HepG2 (cell line): Measurements from ENCODE around the gene CSNK2B. TPM values are rescaled to one million over a fixed set of nuclear protein-coding genes. Genes with fewer than 3 reads are reported as not detected.

Source experiments
- CCAR2 ChIP-seq: fragments of 200-400 bp; formaldehyde crosslinking; optimal IDR thresholded peaks from 2 replicates; pipeline ENCODE3; 2018; ENCODE audit warnings: low read depth, mild to moderate bottlenecking, low read length, moderate library complexity
- DPF2 ChIP-seq: sonication (generic); formaldehyde crosslinking; IDR thresholded peaks from 2 replicates; pipeline ENCODE4 v1.4.0; 2020; ENCODE audit warnings: mild to moderate bottlenecking, low read depth, missing genetic modification reagents, borderline replicate concordance
- EZH2 ChIP-seq: conservative IDR thresholded peaks from 2 replicates; pipeline ENCODE4 v1.6.1; 2012; ENCODE audit warnings: mild to moderate bottlenecking, low read depth, low read length, moderate library complexity
- FOXC1 ChIP-seq: sonication (generic); formaldehyde crosslinking; IDR thresholded peaks from 2 replicates; pipeline ENCODE4 v1.8.0; 2022; ENCODE audit warnings: mild to moderate bottlenecking, missing genetic modification reagents, borderline replicate concordance
- GATA4 ChIP-seq: sonication (generic); IDR thresholded peaks from 2 replicates; pipeline ENCODE4 v1.6.1; 2016; ENCODE audit warnings: antibody characterized with exemption, low read depth, borderline replicate concordance
- GMEB1 ChIP-seq: sonication (generic); formaldehyde crosslinking; IDR thresholded peaks from 2 replicates; pipeline ENCODE4 v1.5.1; 2020; ENCODE audit warnings: missing genetic modification reagents, mild to moderate bottlenecking, borderline replicate concordance
- HIVEP1 ChIP-seq: sonication (generic); formaldehyde crosslinking; IDR thresholded peaks from 2 replicates; pipeline ENCODE4 v1.4.0; 2020; ENCODE audit warnings: mild to moderate bottlenecking, missing genetic modification reagents
- HMGA1 ChIP-seq: sonication (generic); formaldehyde crosslinking; conservative IDR thresholded peaks from 2 replicates; pipeline ENCODE4 v1.4.0; 2020; ENCODE audit warnings: missing genetic modification reagents
- MAZ ChIP-seq, 2 experiments: sonication (generic) in 1 of 2; formaldehyde crosslinking in 1 of 2; IDR thresholded peaks; 2 replicates each; pipeline versions ENCODE4 v1.5.0 to v1.6.1; 2012 to 2020; ENCODE audit warnings: low read depth in 2 of 2, mild to moderate bottlenecking in 2 of 2, borderline replicate concordance in 1 of 2, improper control_type of control experiment in 1 of 2, low read length in 1 of 2, missing genetic modification reagents in 1 of 2, moderate library complexity in 1 of 2
- POLR2A ChIP-seq, 2 experiments: IDR thresholded peaks; 2 replicates each; pipeline ENCODE4 v1.6.1; 2011; ENCODE audit warnings: low read depth in 2 of 2, low read length in 2 of 2, mild to moderate bottlenecking in 1 of 2, moderate library complexity in 1 of 2; ENCODE audit not compliant: insufficient read depth in 1 of 2
- RFXANK ChIP-seq: IDR thresholded peaks from 2 replicates; pipeline ENCODE4 v1.6.1; 2016
- RFXAP ChIP-seq: sonication (generic); formaldehyde crosslinking; IDR thresholded peaks from 2 replicates; pipeline ENCODE4 v1.4.0; 2020; ENCODE audit warnings: missing genetic modification reagents, borderline replicate concordance
- SNAPC4 ChIP-seq: sonication (generic); formaldehyde crosslinking; IDR thresholded peaks from 2 replicates; pipeline ENCODE4 v1.4.0; 2020; ENCODE audit warnings: mild to moderate bottlenecking, missing genetic modification reagents
- SP1 ChIP-seq, 2 experiments: fragments of 450-650 bp in 1 of 2; sonication (generic) in 1 of 2; formaldehyde crosslinking in 1 of 2; IDR thresholded peaks; 2 replicates each; pipeline versions ENCODE4 v1.4.0 to v1.6.1; 2016 to 2020; ENCODE audit warnings: missing genetic modification reagents in 1 of 2
- TSC22D2 ChIP-seq: sonication (generic); formaldehyde crosslinking; IDR thresholded peaks from 2 replicates; pipeline ENCODE4 v1.5.1; 2020; ENCODE audit warnings: missing genetic modification reagents, mild to moderate bottlenecking, borderline replicate concordance
- XBP1 ChIP-seq: sonication (generic); formaldehyde crosslinking; IDR thresholded peaks from 2 replicates; pipeline ENCODE4 v1.5.0; 2020; ENCODE audit warnings: missing genetic modification reagents
- ZFP37 ChIP-seq: sonication (generic); formaldehyde crosslinking; IDR thresholded peaks from 2 replicates; pipeline ENCODE4 v1.4.0; 2020; ENCODE audit warnings: missing genetic modification reagents, borderline replicate concordance
- ZNF350 ChIP-seq: sonication (generic); formaldehyde crosslinking; IDR thresholded peaks from 2 replicates; pipeline ENCODE4 v1.4.0; 2020; ENCODE audit warnings: mild to moderate bottlenecking, low read depth, missing genetic modification reagents, borderline replicate concordance
- ZNF446 ChIP-seq: sonication (generic); formaldehyde crosslinking; IDR thresholded peaks from 2 replicates; pipeline ENCODE4 v1.5.0; 2020; ENCODE audit warnings: mild to moderate bottlenecking, missing genetic modification reagents
- ZNF510 ChIP-seq: sonication (generic); formaldehyde crosslinking; IDR thresholded peaks from 2 replicates; pipeline ENCODE4 v1.4.0; 2020; ENCODE audit warnings: low read depth, mild to moderate bottlenecking, missing genetic modification reagents
- ZNF589 ChIP-seq: sonication (generic); formaldehyde crosslinking; conservative IDR thresholded peaks from 2 replicates; pipeline ENCODE4 v1.8.0; 2022; ENCODE audit warnings: mild to moderate bottlenecking, moderate library complexity, missing genetic modification reagents
- ZSCAN25 ChIP-seq: sonication (generic); formaldehyde crosslinking; IDR thresholded peaks from 2 replicates; pipeline ENCODE4 v1.8.0; 2022; ENCODE audit warnings: mild to moderate bottlenecking, missing genetic modification reagents
- polyA plus RNA-seq, 8 experiments: library from polyadenylated mRNA; depleted of rRNA in 3 of 8; stranded (reverse) in 7 of 8; unstranded in 1 of 8; fragments of >200 nt; fragmentation: Illumina TruSeq in 4 of 8; extraction: Trizol in 4 of 8; gene quantifications; 2 replicates each; pipeline versions ENCODE4 v1.2.1 to v1.2.3, GENCODE V29; 2011 to 2016; ENCODE audit warnings: low read depth in 4 of 8, missing spikeins in 1 of 8, mixed read lengths in 1 of 8; ENCODE audit not compliant: insufficient read depth in 1 of 8
- total RNA-seq, 5 experiments: library from RNA; depleted of rRNA; stranded (reverse); fragments of >200 nt; fragmentation: Illumina TruSeq; extraction: Trizol; gene quantifications; 2 replicates each; pipeline ENCODE4 v1.2.3, GENCODE V29; 2016; ENCODE audit warnings: low read depth in 1 of 5

Gene CSNK2B
- total and polyA plus RNA-seq, 2 of the 13 experiments (the other 11 are each of a cell fraction or from before 2014, with no cell fraction given), result 111 to 296 TPM

GRCh38 chr6:31702819-31703716 lies 37.2 kb downstream of the CSNK2B start, which contains the start of gene ABHD16A (continued):
- peak; percentile 39; the same call in 1 of the 2 replicates for TF ChIP-seq ZNF510
- no peak for TF ChIP-seq SP1 (IDR thresholded peaks at IDR 0.05)
- TF ChIP-seq SP1 (CRISPR knock-in tag; IDR thresholded peaks at IDR 0.05), result peak; percentile 83
- peak; percentile 83 for TF ChIP-seq HIVEP1 (CRISPR knock-in tag)
- TF ChIP-seq ZNF589 (CRISPR knock-in tag), result 0 out of 2 replicates have a peak, but pooled peaks have one; percentile 23
- peak; percentile 33; the same call in 1 of the 2 replicates for TF ChIP-seq ZSCAN25 (CRISPR knock-in tag)
- peak; percentile 85 for TF ChIP-seq ZNF350
- TF ChIP-seq GATA4, result peak; percentile 63; the same call in 1 of the 2 replicates
- peak; percentile 93 to 96 for TF ChIP-seq POLR2A (IDR thresholded peaks at IDR 0.05; ENCODE audit: insufficient read depth in 1 of 2, low read depth in 2 of 2, low read length in 2 of 2)
- TF ChIP-seq CCAR2, result no peak
- peak; percentile 79 for TF ChIP-seq GMEB1 (CRISPR knock-in tag)
- peak; percentile 9; the same call in 1 of the 2 replicates for TF ChIP-seq ZFP37 (CRISPR knock-in tag)
- no peak for TF ChIP-seq ZNF446 (CRISPR knock-in tag)
- TF ChIP-seq EZH2, result no peak
- 0 out of 2 replicates have a peak, but pooled peaks have one; percentile 72 for TF ChIP-seq RFXAP (CRISPR knock-in tag)
- TF ChIP-seq XBP1 (CRISPR knock-in tag), result no peak
- TF ChIP-seq SNAPC4 (CRISPR knock-in tag), result peak; percentile 88
- TF ChIP-seq DPF2 (CRISPR knock-in tag), result no peak
- TF ChIP-seq TSC22D2 (CRISPR knock-in tag), result peak; percentile 43; the same call in 1 of the 2 replicates
- peak; percentile 78 for TF ChIP-seq MAZ (IDR thresholded peaks at IDR 0.05; ENCODE audit: borderline replicate concordance, low read depth, low read length)
- peak; percentile 69; the same call in 1 of the 2 replicates for TF ChIP-seq MAZ (CRISPR knock-in tag; IDR thresholded peaks at IDR 0.05; ENCODE audit: low read depth)
- peak; percentile 83; the same call in 1 of the 2 replicates for TF ChIP-seq RFXANK
- TF ChIP-seq FOXC1 (CRISPR knock-in tag), result 0 out of 2 replicates have a peak, but pooled peaks have one; percentile 69
- TF ChIP-seq HMGA1 (CRISPR knock-in tag), result no peak
